GM11168 (cell line): ENCODE data around the gene AGTR1.

Source experiments
- in situ Hi-C: fragments of 300-500 bp; cut with MboI; formaldehyde crosslinking; loops from one replicate; pipeline ENCODE4 v1.12.0; 2022; ENCODE audit warnings: low sequenced_read_pairs; ENCODE audit not compliant: unreplicated experiment

AGTR1 gene

DNA sequence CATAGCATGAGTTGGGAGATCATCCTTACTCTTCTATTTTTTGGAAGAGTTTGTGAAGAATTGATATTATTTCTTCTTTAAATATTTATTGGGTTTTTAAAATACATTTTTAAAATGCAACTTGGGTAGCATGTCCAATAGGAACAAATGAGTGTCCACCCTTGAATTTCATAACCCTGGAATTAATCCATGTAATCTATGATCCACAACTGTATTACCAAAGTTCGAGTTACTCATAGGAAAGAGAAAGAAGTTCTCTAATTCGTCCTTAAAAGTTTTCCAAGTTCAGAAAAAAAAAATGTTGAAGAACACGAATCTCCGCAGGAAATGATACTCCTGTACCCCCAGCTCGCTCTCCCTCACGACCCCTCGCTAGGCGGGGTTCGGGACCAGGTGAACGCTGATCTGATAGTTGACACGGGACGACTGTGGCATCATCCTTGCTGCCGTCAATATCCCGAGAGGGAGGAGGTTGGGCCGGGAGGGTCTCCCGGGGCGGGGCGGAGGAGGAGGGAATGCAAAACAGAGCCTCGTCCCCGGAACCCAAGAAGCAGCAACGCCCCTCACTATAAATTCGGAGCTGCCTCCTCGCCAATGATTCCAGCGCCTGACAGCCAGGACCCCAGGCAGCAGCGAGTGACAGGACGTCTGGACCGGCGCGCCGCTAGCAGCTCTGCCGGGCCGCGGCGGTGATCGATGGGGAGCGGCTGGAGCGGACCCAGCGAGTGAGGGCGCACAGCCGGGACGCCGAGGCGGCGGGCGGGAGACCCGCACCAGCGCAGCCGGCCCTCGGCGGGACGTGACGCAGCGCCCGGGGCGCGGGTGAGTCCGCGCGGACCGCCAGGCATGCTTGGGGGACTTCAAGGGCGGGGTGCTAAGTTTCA, at the start of gene AGTR1:
Gene AGTR1 (plus strand): TSS at position 598 of the 884 bp plus-strand sequence. CDS start 43,133 bp downstream, outside the sequence.
- in situ Hi-C loops: no loop called here

DNA sequence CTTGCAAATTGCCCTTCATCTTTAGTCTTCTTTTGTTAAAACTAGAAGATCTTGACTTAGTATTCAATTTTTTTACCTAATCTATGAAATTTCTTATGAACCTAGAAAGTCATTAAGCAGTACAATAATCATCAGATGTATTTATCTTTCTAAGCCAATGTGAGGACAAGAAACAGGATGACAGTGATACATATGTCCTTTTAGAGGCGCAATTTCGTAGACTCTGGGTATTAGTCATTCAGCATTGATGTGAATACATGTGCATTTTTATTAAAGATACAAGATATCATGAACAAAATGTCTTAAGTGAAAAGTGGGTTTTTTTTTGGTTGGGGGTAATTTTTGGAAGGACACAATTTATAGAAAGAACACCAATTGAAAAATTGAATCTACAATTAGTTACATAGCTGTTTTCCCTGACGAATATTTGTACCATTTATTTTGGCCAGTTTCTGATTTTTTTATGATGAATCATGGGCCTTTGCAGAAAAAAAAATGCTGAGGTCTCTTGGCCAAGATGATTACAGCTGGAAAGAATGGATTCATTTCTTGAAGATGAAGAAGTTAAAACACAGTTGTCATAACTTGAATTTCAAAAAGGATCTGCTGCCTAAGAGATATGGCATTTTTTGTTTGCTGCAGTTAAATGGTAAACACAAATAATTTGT, 48.9 kb upstream of the AGTR1 start:
- in situ Hi-C loops: no loop called here

DNA sequence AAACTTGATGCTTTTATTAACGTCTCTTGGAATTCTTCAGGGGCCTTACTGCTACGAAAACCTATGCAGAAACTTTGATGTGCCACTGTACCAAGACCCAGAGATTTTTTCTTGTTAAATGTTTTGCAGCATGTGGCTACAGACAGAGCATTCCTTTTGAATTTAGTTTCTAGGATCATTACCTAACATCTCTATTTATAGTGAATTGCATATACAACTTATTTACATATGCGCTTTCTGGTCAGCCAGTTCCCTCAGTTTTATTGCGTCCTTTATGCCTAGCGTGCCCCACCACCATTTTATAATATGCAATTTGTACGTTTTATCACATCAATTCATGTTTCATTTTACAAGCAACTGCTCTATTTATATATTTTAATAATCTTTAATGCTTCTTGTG, 46.2 kb upstream of the AGTR1 start:
- in situ Hi-C loops: no loop called here

DNA sequence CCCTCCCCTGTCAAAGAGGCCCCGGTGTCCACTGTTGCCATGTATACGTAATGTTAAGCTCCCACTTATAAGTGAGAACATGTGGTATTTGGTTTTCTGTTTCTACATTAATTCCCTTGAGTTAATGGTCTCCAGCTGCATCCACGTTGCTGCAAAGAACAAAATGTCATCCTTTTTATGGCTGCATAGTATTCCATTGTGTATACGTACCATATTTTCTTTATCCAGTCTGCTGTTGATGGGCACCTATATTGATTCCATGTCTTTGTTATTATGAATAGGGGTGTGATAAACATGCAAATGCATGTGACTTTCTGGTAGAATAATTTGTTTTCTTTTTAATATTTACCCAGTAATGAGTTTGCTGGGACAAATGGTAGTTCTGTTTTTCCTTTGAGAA, 43.3 kb upstream of the AGTR1 start:
- in situ Hi-C loops: no loop called here

DNA sequence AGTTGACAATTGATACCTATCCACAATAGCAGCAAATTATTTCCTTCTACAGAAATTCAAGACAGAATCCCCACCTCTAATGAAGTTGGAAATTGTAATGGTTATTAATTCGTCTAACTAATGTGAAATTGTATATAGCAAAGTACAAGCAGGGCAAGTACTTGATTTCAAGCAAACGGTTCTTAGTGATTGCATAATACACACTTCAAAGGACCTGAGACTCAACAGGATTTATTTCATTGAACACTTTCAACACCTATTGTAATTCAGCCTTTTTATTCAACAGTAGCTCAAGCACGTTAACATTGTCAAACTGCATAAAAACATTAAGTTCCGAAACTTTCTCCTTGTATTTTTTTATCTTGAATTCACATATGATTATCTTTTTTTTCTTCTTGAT, 40.2 kb upstream of the AGTR1 start:
- in situ Hi-C loops: no loop called here

DNA sequence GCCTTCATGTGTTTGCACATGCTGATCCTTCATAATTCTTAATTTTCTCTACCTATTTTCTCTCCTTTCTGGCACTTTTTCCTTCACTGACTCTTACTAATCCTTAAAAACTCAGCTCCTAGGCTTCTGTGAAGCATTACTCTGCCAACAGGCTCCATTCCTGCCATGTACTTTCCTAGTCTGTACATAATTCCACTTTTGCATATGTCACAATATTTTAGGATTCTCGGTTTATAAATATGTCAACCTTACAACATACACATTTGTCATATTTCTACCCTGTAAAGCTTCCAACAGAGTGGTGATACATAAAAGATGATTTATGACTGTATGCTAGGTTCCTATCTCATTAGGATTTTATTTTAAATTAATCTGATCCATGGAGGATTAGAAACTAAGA, 38.2 kb upstream of the AGTR1 start:
- in situ Hi-C loops: no loop called here

DNA sequence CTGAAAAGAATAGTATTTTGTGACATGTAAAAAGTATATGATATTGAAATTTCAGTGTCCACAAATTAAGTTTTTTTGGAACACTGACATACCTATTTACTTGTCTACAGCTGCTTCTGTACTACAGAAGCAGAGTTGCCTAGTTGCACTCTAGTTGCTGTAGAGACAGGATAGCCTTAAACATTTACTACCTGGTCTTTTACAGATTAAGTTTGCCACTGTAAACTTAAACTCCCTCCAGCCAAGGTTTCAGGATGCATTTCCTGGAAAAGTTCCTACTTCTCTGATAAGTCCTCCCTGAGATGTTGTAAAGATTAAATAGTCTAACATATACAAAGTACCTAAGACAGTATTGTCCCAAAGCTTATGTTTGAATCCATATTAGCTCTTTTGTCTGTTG, 17.4 kb upstream of the AGTR1 start:
- in situ Hi-C loops: no loop called here

DNA sequence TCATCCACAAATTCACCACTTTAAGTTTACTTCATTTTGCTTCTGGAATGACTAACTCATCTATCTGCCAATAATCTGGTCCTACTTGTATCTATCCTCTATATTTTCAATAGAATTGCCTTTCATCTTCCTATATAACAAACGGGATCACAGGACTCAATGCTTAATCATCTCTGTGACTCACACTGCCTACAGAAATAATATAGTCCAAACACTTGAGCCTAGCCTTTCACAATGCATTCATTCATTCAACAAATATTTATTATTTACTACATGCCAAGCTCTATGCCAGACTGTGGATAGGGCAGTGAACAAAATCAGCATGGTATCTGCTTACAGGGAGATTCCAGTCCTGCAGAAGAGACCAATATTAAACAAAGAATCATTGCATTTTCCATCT, 16.6 kb upstream of the AGTR1 start:
- in situ Hi-C loops: no loop called here

DNA sequence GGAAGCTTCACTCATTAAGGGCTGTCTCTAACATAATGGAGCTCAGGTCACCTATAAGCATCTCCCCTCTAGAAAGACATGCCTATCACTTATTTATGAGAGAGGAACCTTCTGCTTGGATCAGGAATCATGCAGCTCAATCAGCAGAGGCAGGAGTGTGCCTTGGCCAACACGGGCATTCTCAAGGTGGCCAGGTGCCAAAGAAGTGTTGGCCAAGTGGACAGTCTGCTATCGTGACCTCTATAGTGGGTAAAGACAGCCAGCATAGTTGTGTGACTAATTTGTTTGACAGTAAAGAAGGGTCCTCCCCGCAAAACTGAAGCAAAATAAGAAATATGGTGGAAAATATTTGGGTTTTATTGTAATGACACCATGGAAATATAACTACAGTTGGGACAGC, 14.7 kb upstream of the AGTR1 start:
- in situ Hi-C loops: no loop called here

DNA sequence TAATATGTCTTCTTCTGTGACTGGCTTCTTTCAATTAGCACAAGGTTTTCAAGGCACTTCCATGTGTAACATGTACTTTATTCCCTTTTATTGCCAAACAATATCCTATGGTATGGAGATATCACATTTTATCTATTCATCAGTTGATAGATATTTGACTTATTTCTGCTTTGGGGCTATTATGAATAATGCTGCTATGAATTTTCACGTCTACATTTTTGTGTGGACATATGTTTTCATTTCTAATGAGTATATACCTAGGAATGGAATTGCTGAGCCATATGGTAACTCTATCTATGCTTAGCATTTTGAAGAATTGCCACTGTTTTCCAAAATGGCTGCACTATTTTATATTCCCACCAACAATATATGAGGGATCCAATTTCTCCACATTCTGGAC, 3.6 kb upstream of the AGTR1 start:
- in situ Hi-C loops: no loop called here

DNA sequence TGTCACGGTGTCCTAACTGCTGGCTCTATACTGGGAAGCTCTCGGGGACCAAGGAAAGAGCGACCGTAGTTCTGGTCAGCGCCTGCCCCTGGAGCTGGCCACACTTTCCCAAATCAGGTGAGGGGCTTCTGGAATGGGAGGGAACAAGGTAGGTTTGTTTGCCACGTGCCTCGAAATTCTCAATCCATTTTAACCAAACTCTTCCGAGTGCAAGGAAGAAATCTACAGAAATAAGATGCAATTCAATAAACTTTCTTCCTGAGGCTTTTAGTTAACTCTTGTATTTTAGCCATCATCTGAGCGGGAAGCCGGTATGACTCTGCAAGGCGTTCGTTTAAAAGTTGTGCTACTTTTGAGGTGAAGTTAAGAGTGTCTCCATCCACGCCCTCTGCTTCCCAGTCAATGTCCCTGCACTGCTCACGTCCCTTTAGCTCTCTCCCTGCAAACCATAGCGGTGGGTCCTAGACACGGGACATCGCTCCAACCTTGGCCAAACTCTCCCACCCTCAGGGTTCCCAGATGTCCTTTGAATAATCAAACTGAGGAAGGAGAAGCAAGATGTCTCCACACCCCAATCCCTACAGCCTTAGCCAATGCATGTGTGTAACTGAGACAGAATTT, 597 bp downstream of the AGTR1 start:
- in situ Hi-C loops: no loop called here

DNA sequence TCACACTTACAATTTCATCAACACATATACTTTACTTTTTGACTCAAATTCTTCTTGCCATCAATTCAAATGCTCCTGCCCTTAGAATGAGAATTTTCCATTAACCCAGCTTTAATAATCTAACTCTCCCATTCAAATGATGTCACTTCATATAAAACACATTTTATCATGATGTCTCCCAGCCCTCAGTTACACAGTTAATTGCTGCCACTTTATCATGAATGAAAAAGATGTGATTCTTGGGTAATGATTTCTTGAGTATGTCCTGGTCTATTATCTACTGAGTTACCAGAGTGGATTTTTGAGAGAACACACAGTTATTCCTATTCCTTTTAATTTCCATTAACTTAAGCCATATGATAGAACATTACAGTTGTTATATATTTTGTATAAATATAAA, 7.6 kb downstream of the AGTR1 start:
- in situ Hi-C loops: no loop called here

DNA sequence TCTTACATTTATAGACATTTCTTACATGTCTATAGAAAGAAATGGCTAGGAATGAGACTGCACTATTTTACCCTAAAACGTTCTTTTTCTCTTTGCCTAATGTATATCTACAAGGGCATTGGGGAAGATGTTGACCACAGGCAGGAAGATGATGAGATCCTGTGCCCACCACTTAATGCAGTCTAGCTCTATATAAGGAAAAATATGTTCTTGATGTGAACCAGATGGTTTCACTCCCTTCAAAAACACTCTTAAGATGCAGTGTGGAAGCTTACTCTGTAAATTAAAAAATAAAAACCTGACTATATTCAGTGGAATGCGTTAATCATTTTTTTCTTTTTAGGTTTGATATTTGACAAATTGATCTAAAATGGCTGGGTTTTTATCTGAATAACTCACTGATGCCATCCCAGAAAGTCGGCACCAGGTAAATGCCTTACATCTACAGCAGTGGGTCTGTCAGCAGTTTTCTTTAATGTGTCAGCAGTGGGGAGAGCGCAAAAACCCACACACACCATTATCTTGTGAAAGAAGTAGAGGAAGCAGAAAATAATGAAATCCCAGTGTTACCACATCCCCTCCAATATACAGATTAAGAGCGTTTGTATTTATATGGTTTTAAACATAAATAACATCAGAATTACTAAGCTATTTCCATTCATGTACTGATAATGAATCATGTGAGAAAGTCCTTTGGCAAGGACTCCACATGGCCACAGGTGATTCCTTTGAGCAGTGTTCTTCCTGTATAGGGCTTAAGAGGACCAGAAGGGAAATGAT, 10.1 kb downstream of the AGTR1 start:
- in situ Hi-C loops: no loop called here

DNA sequence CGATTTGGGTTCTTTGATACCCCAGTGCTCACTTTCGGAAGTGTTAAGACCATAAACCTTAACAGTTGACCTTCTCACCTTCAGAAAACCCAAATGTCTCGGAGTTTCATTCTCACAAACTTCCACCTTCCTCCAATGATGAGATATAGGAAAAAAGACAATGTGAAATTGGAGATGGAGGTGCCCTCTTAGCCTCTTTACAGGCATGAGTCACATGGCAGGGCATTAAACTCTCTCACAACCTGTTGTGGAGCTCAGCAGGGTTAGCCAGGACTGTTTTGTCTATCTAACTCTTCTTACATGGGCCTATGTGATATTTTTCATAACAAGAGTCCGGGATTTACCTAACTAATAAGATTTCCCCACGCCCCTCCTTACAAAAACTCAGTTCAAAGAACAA, 10.7 kb downstream of the AGTR1 start:
- in situ Hi-C loops: no loop called here

DNA sequence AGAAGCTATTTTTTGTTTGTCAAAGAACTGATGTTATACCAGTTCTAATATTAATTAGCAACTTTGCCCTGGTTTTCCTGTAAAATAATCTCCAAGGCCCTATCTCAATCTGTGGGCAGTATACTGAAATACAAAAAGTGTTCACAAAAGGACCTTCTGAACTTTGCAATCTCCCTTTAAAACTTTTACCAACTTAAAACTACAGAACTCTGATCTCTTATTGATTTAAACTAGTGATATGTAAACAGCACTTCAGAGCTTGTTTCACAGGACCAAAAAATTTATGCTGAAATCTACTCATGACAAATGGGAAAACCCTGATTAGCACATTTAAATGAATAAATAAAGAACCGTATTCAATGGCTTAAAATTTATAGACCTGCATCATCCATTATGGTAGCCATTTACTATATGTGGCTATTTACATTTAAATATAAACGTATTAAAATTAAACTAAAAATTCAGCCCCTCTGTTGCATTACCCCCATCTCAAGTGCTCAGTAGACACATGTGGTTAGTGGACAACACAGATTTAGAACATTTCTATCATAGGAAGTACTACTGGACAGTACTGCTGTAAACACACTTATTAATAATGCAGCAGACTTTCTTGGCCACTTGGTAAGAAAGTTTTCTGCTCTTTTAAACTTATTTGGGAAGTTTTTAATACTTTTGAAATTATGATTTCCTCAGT, 12.0 kb downstream of the AGTR1 start:
- in situ Hi-C loops: no loop called here

DNA sequence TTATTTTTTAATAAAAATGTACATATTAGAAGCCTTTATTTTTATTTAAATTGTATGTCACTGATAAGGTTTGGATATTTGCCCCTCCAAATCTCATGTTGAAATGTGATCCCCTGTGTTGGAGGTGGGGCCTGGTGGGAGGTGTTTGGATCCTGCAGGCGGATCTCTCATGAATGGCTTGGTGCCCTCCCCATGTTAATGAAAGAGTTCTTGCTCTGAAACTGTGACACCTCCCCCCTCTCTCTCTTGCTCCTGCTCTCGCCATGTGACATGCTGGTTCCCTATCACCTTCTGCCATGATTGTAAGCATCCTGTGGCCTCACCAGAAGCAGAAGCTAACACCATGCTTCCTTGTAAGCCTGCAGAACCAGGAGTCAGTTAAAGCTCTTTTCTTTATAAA, 13.0 kb downstream of the AGTR1 start:
- in situ Hi-C loops: no loop called here

DNA sequence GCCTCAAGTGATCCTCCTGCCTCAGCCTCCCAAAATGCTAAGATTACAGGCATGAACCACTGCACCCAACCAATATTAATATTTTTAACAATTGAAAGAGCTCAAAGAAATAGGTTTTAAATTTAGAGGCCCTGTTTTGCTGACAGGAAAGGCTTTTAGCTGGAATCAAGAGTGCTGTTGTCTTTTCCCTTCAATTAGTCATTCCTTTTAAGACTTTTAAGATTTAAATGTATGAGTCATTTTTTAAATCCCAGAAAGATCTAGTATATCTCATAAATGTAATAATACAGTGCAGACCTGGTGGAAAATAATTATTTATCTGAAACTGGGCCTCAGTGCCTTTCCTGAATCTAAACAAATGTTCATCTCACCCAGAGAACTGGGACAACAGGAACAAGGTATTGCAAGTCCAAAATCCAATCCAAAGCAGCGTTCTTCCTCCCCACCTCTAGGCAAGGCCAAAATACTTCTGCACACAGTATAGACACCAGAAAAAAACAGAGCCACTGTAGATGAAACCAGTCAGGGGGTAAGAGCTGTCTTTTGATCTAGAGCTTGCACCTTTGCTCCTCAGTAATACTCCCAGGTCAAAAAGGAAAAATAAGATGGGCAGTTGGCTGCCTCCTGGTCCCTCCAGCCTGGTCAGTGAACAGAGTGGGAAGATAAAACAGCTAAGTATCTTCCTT, 14.4 kb downstream of the AGTR1 start:
- in situ Hi-C loops: no loop called here

DNA sequence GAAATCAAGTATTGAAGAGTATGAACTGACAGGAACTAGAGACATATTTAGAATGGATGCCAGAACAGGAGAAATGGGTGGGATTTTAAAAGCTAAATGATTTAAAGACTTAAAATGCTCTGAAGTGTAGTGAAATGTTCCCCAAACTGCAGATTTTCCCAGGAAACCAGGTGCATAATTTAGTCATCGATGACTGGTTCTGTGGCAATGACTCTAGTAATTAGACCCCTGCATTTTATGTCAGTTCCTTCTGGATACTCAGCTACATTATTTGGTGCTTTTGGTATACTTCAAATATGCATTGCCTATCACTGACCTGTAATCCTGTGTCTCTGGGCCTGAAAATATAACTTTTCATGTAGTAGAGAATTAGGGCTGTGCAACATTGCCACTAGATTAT, 16.8 kb downstream of the AGTR1 start:
- in situ Hi-C loops: no loop called here

DNA sequence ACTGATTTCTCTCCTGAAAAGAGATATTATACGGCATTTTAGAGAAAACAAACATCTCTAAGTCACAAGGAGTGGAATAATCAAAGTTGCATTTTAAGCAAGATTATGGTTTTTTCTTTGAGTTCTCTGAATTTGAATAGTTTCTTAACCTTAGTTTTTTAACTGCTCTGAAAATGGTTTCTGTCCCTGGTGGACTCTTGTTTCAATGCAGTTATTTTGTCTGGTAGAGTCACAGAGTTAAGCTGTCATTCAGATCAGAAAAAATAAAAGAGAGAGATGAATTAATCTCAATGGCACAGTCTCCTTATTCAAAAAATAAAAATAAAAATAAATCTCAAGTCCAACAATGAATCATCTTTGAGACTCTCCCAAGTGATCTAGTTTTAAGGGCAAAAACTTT, 19.0 kb downstream of the AGTR1 start:
- in situ Hi-C loops: no loop called here
